Kidney (tissue), 14 donors: ENCODE measurements around the gene WSB1. TPM values are rescaled to one million over a fixed set of nuclear protein-coding genes. Genes with fewer than 3 reads are reported as not detected.

Source experiments
- DNase-seq, 5 donors: peaks; one replicate each; pipeline ENCODE4 v3.0.0-alpha.2; 2013 to 2020
- FAIRE-seq: peaks from 2 replicates; lab custom pipeline; 2012; peaks lifted over from hg19 to GRCh38; lab: Jason Lieb, UNC
- H3K27ac ChIP-seq, 2 donors: one replicate each; pipeline ENCODE4 v1.7.0; 2013; ENCODE audit warnings: low read depth in 2 of 2, low read length in 2 of 2, inconsistent platforms in 1 of 2
- H3K27me3 ChIP-seq: one replicate; pipeline ENCODE4 v1.7.1; 2013; ENCODE audit warnings: low read length, inconsistent platforms; ENCODE audit not compliant: control insufficient read depth, insufficient read depth
- H3K36me3 ChIP-seq, 3 donors: one replicate each; pipeline versions ENCODE4 v1.7.0 to v1.7.1; 2013; ENCODE audit warnings: low read length in 3 of 3, control low read depth in 1 of 3, inconsistent platforms in 1 of 3; ENCODE audit not compliant: insufficient read depth in 3 of 3, control insufficient read depth in 2 of 3
- H3K4me1 ChIP-seq, 3 donors: one replicate each; pipeline versions ENCODE4 v1.7.0 to v1.7.1; 2013; ENCODE audit warnings: low read length in 3 of 3, inconsistent platforms in 1 of 3, low read depth in 1 of 3; ENCODE audit not compliant: control insufficient read depth in 2 of 3, insufficient read depth in 2 of 3
- H3K4me3 ChIP-seq, 3 donors: one replicate each; pipeline versions ENCODE4 v1.7.0 to v1.8.1; 2013; ENCODE audit warnings: low read length in 3 of 3, control low read depth in 1 of 3, inconsistent platforms in 1 of 3
- H3K9ac ChIP-seq, 3 donors: one replicate each; pipeline versions ENCODE4 v1.7.0 to v1.7.1; 2013; ENCODE audit warnings: low read length in 3 of 3, control low read depth in 1 of 3, inconsistent platforms in 1 of 3
- H3K9me3 ChIP-seq, 3 donors: one replicate each; pipeline versions ENCODE4 v1.7.0 to v1.7.1; 2013; ENCODE audit warnings: low read length in 3 of 3, control low read depth in 1 of 3, inconsistent platforms in 1 of 3; ENCODE audit not compliant: control insufficient read depth in 2 of 3, insufficient read depth in 1 of 3
- CTCF ChIP-seq: IDR thresholded peaks from 3 replicates; pipeline ENCODE4 v1.5.1; 2012; ENCODE audit warnings: mild to moderate bottlenecking, moderate library complexity, borderline replicate concordance; ENCODE audit not compliant: insufficient read depth; ENCODE audit errors: extremely low read depth
- intact Hi-C: fragments of 100-400 bp; cut with DNase I; formaldehyde crosslinking; loops from one replicate; pipeline ENCODE4 v1.11.1; 2022
- polyA plus RNA-seq: library from polyadenylated mRNA; stranded (reverse); fragments of 350-450 nt; fragmentation: Illumina TruSeq; extraction: RNeasy Lipid Tissue Mini Kit (QIAGEN cat#74804); gene quantifications from one replicate; pipeline ENCODE4 v1.2.3, GENCODE V29; 2014; ENCODE audit warnings: low read depth, low replicate concordance; ENCODE audit not compliant: insufficient read depth
- total RNA-seq: library from RNA; stranded (reverse); fragmentation: NEBNext Ultra II Directional; extraction: Animal tissue kit (Norgen Biotek cat#: 25700); gene quantifications from one replicate; pipeline ENCODE4 v1.2.1, GENCODE V29; 2021
- donor health status: control.
- donor health status: control.
- donor health status: control.
- donor health status: control.
- donor health status: control.
- donor health status: DM: yes; HTN: yes; CAD: no.
- donor health status: Normal renal cell carcinoma (clear cell type).

The WSB1 gene
- total and polyA plus RNA-seq, 2 donors from 2014 or later = 59.8 to 195 TPM

- intact Hi-C loops = no loop called here
- TF ChIP-seq CTCF = no peak
- H3K4me3 ChIP-seq = no peak overlapping the region
- H3K9ac ChIP-seq = no peak overlapping the region
- no peak overlapping the region for H3K27ac ChIP-seq
- FAIRE-seq = no peak
- H3K27me3 ChIP-seq = no peaks in the 10 kb centered on the region
- H3K4me1 ChIP-seq = no peaks in the 10 kb centered on the region
- no peaks in the 10 kb centered on the region for H3K36me3 ChIP-seq
- DNase-seq = no peak
- no peaks in the 10 kb centered on the region for H3K9me3 ChIP-seq
Measured at GRCh38 chr17:27284811-27285415, 9.0 kb upstream of the WSB1 start.

- H3K36me3 ChIP-seq = no peaks in the 10 kb centered on the region
- no peak for FAIRE-seq
- no peak for DNase-seq
- H3K4me3 ChIP-seq = no peak overlapping the region
- H3K27ac ChIP-seq = no peak overlapping the region
- intact Hi-C loops = no loop called here
- no peaks in the 10 kb centered on the region for H3K27me3 ChIP-seq
- TF ChIP-seq CTCF = no peak
- H3K4me1 ChIP-seq = no peaks in the 10 kb centered on the region
- no peaks in the 10 kb centered on the region for H3K9me3 ChIP-seq
- H3K9ac ChIP-seq = no peak overlapping the region
Measured at GRCh38 chr17:27285516-27285915, 8.4 kb upstream of the WSB1 start.

GRCh38 chr17:27288183-27288582, 5.7 kb upstream of the WSB1 start:
- FAIRE-seq (no peak), DNase-seq (no peak)
- intact Hi-C loops = no loop called here
- no peaks in the 10 kb centered on the region for H3K36me3 ChIP-seq
- H3K27me3 ChIP-seq = no peaks in the 10 kb centered on the region
- H3K9ac ChIP-seq = no peak overlapping the region
- no peaks in the 10 kb centered on the region for H3K9me3 ChIP-seq
- H3K4me3 ChIP-seq = no peak overlapping the region
- peaks cover 0 to under 1% (median 0%) of the 10 kb centered on the region in 3 donors for H3K4me1 ChIP-seq
- no peak for TF ChIP-seq CTCF
- H3K27ac ChIP-seq = no peak overlapping the region

- no peaks in the 10 kb centered on the region for H3K9me3 ChIP-seq
- H3K9ac ChIP-seq = no peak overlapping the region
- peaks cover 0 to 5% (median 4%) of the 10 kb centered on the region in 3 donors for H3K4me1 ChIP-seq
- intact Hi-C loops = no loop called here
- H3K36me3 ChIP-seq = no peaks in the 10 kb centered on the region
- H3K27me3 ChIP-seq = no peaks in the 10 kb centered on the region
- FAIRE-seq (no peak), DNase-seq (no peak)
- H3K27ac ChIP-seq = no peak overlapping the region
- H3K4me3 ChIP-seq = no peak overlapping the region
- TF ChIP-seq CTCF = no peak
Measured at GRCh38 chr17:27289856-27290255, 4.1 kb upstream of the WSB1 start.
